ENCODE data around the gene CATSPERZ.
"Not testable (repeated sequence)": the region's sequence is repeated elsewhere in the genome, so short reads cannot be mapped to it uniquely, and the experiment has no call there.

Gene CATSPERZ

DNA sequence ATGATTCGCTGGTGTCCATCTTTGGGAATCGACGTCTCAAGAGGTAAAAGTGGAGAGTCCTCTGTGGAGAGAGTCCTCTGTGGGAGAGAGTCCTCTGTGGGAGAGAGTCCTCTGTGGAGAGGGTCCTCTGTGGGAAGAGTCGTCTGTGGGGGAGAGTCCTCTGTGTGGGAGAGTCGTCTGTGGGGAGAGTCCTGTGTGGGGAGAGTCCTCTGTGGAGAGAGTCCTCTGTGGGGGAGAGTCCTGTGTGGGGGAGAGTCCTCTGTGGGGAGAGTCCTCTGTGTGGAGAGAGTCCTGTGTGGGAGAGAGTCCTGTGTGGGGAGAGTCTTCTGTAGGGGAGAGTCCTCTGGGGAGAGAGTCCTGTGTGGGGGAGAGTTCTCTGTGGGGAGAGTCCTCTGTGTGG, 20.9 kb downstream of the CATSPERZ start:
- DNase-seq: no peak

DNA sequence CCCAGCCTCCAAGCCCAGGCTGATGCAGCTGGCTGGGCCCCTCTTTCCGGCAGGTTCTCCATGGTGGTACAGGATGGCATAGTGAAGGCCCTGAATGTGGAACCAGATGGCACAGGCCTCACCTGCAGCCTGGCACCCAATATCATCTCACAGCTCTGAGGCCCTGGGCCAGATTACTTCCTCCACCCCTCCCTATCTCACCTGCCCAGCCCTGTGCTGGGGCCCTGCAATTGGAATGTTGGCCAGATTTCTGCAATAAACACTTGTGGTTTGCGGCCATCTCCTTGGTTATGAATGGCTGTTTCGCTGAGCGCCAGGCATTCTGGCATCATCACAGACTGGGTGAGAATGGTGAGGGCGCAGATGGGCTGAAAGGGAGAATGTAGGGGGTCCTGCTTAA, 21.4 kb downstream of the CATSPERZ start:
- DNase-seq: no peak

DNA sequence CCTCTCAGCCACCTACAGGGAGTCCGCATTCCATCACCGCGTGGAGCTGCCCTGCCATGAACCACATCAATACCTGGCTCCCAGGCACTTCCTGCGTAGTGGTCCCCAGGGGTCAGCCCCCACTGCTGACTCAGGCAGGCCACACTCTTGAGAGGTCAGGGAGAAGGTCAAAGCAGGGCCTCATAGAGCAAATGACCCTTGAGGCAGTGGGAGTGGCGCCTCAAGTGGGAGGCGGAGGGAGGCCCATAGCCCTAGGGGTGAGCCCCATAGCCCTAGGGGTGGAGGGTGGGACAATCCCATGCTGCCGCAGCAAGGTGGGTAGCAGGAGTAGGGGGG, 22.7 kb downstream of the CATSPERZ start:
- no peak for DNase-seq

DNA sequence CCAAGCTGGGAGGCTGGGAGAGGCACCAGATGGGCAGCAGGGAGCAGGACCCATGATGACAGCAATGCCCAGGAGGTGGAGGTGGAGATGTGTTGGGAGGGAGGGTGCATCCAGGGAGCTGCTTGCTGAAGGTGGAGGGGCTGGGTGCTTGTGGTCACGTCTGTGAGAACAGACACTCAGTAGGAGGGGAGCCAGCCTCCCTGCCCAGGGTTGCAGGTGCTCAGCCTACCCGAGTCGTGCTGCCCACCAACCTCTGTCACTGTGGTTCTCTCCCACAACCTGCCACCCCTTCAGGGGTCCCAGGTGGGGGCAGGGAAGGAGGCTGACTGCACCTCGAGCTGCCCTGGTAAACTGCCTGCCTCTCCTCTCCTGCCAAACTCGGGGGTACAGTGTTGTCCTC, 23.2 kb downstream of the CATSPERZ start:
- no peak for DNase-seq

DNA sequence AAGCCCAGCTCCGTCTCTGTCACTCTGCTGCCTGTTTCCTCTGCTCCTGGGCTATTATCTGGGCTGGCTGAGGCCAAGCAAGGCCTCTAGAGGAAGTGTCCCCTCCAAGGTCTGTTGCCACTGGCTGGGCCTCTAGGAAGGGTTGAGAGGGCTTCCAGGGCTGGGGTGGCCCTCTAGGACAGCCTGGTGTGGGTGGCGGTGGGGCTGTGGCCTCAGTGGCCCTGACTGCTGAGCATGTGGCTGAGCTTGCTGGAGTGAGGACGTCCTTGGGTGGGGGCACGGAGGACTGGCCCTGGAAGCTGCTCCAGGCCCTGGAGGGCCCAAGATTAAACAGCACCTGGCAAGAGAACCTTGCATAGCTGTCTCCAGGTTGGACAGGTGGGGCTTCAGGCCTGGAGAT, 23.8 kb downstream of the CATSPERZ start:
- DNase-seq: not testable (repeated sequence)

DNA sequence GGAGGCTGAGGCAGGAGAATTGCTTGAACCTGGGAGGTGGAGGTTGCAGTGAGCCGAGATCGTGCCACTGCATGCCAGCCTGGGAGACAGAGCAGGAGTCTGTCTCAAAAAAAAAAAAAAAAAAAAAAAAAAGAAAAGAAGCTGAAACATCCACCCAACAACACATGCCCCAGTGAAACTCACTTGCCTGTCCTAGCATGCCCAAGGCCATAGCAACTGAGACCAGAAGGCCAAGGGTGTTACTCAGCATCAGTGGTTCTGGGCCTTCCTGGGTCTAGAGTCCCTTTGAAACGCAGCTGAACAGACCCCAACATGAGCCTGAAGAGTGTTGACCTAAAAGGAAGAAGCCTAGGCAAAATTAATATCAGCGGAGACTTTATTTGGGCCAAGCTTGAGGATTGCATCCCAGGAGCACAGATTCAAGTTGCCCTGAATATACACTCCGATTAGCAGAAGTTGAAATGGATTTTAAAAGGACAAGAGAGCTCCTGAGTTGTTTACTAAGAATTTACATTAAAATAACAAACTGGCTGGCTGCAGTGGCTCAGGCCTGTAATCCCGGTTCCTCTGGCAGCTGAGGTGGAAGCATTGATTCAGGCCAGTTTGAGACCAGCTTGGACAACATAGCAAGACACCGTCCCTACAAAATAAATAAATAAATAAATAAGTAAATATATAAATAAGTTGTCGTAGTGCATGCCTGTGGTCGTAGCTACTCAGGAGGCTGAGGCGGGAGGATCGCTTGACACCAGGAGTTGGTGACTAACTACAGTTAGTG, 24.7 kb downstream of the CATSPERZ start:
- DNase-seq: no peak

DNA sequence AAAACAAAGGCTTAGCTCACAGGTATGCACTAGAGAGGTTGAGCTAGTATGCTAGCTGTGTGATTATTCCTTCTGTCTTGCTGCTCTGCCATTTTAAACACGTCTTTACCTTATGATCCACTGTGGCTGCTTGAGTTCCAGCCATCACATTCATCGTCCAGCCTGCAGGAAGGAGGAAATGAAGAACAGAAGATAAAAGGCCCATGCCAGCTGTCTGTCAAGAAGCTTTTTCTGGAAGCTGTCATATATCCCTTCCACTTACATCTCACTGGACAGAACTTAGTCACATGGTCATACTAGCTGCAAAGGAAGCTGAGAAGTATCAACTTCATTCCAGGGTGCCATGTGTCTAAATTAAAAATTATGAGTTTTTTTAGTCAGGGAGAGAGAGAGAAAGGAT, 27.2 kb downstream of the CATSPERZ start:
- no peak for DNase-seq

DNA sequence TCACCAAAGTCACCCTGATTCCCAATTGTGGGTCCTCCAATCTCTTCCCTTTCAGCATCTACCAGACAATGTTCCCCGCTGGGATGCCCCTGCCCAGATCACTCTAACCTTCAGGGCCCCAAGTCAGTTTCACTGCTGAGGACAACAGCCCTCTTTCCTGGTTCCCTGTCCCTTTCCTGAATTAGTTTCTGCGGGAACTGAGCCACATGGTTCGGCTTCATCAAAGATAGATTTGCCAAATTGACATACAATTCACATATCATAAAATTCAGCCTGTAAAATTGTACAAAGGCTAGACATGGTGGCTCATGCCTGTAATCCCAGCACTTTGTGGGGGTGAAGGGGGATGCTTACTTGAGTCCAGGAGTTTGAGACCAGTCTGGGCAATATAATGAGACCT, 27.8 kb downstream of the CATSPERZ start:
- no peak for DNase-seq

DNA sequence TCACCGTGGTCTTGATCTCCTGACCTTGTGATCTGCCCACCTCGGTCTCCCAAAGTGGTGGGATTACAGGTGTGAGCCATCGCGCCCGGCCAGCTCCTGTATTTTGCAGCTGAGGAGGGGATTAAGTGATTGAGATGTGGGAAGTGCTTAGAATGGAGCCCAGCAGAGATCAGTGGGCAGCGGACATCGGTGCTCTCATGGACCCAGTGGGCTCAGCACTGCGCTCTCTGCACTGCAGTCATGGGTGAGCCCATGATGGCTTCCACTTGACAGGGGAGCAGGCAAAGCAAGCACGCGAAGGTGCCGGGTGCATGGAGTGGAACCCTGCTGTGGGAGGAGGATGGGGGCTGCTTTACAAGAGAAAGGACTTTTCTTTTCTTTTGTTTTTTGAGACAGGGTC, 30.7 kb downstream of the CATSPERZ start:
- no peak for DNase-seq

DNA sequence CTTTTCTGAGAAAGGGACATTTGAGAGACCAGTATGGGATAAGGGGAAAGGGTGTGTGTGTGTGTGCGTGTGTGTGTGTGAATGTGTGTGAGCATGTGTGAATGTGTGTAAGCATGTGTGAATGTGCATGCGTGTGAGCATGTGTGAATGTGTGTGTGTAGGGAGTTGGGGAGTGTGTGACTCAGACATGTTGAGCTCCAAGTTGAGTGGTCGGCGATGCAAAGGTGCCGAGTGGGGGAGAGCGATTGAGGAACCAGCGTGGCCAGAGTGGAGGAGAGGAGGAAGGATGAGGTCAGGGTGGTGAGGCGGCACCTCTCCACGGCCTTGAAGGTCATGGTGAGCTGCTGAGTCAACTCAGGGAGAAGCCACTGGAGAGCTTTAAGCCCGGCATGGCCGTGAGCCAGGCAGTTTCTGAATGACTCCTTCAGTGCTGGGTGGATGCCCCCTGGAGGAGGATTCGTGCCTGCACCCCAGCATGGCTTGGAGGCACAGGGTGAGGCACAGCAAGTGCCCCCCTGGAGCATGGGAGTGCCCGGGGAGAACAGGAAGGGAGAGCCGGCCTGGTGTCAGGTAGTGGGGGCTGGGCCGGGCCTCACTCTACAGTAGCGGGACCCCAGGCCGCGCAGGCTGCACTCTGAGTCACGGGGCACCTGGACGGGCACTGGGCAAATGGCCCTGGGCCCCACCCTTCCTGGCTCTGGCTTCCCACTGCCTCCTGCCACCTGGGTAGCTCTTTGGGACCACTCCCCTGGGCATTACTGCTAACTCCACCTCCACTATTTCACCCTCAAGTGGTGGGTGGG, 31.6 kb downstream of the CATSPERZ start:
- DNase-seq: peak; percentile 22

DNA sequence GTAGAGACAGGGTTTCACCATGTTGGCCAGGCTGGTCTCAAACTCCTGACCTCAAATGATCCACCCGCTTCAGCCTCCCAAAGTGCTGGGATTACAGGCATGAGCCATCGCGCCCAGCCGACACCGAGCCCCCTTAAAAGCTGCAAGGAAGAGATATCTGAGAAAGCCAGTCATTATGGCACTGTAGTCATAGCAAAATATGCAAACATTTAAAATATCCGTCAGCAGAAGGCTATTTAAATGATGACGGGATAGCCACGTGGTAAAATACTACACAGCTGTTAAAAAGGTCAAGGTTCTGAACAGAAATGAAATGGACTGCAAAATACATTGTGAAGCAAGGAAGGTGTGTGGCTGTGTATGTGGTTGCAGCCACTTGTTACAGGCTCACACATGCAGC, 33.4 kb downstream of the CATSPERZ start:
- no peak for DNase-seq

DNA sequence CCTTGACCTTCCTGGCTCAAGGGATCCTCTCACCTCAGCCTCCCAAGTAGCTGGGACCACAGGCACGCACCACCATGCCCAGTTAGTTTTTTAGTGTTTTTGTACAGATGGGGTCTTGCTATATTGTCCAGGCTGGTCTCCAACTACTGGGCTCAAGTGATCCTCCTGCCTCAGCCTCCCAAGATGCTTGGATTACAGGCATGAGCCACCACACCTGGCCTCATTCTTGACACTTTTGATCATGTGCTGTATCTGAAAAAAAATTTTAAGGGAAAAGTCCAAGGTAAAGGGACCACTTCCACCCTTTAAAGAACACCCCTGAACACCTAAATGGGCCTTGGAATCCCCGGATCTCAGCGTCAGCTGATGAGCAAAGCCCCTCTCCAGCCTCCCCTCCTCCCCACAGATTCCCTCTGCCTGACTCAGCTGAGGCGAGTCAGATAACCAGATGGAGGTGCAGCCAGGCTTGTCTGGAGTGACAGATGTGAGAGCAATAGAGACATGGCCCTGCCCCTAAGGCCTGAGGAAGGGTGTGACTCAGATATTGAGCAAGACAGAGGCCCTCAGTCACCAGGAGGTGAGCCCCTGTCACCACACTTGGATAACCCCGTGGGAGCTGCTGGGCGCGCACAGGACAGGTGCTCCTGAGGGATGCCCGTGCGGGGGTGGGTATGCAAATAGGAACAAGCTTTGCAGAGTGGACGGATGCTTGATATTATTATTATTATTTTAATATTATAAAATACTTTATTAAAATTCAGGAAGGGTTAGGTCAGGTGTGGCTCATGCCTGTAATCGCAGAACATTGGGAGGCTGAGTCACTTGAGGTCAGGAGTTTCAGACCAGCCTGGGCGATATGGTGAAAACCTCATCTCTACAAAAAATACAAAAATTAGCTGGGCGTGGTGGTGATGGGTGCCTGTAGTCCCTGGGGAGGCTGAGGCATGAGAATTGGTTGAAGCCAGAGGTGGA, 34.9 kb downstream of the CATSPERZ start:
- DNase-seq: peak; percentile 92

DNA sequence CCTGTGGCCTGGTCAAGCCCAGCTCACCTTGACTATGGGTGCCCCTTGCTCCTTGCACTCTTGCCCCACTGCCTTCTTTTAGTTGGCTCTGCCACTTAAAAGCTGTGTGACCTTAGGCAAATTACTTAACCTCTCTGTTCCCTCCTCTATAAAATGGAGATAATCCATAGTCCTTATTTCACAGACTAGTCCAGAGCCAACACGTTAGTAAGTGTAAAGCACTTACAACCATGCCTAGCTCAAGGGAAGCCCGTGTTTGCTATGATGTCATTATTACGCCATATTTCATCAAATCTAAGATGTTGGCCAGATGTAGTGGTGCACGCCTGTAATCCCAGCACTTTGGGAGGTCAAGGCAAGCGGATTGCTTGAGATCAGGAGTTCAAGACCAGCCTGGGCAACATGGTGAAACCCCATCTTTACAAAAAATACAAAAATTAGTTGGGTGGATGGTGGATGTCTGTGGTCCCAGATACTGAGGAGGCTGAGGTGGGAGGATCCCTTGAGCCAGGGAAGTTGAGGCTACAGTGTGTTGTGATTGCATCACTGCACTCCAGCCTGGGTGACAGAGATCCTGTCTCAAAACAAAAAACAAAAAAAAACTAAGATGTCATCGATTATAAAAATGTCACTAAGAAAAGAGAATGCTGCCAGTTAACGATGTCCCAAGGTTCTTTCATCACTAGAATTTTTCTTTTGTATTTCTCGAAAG, 37.5 kb downstream of the CATSPERZ start:
- DNase-seq: no peak

DNA sequence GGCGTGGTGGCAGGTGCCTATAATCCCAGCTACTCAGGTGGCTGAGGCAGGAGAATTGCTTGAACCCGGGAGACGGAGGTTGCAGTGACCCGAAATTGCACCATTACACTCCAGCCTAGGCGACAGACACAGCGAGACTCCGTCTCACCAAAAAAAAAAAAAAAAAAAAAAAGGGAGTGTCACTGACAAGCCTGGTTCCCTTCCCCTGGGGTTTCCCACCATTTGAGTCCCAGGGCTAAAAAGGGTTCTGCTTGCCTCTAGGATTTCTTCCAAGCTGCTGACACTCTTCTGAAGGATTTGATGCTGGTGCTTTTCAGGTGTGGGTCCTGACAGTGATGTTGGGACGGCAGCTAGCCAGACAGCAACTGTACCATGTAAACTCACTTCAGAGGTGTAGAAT, 38.6 kb downstream of the CATSPERZ start:
- no peak for DNase-seq

DNA sequence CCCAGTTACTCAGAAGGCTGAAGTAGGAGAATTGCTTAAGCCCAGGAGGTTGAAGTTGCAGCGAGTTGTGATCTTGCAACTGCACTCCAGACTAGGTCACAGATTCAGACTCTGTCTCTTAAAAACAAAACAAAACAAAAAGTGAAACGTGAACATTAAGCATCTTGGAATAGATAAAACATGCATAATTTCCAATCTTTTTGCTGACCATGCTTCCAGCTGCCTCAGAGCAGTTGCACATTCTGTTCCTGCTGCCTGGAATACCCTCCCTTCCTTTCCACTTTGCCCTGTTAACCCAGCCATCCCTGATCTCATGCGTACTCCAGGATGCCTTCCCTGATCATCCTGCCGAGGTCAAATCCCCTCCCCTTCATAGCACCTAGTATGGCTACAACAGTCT, 39.1 kb downstream of the CATSPERZ start:
- DNase-seq: no peak

DNA sequence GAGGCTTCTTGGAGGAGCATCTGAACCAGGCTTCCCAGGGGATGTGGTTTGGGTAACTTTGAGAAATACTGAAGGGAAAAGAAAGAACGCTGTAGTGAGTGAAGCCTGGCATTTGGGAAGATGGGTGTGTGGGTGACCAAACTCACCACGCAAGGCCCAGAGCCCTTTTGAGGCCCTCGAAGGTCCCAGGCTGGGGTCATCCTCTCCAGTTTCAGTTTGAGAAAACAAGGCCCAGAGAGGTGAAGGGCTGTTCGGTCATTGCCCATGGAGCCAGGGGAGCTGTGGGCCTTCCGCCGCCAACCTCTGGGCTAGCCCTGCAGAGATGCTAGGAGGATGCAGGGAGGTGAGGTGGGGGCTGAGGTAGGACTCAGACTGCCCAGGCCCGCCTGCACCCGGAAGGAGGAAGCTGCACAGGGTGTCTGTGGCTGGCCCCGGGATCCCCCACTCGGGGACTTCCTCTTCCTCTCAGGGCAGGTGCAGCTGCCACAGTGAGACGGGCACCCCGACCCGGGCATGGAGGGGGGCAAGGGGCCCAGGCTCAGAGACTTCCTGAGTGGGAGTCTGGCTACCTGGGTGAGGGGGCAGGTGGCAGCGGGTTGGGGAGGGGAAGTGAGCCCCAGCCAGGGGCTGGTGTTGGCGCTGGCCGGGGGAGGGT, 39.7 kb downstream of the CATSPERZ start, which contains the start of gene CCDC88B:
Gene CCDC88B (plus strand): TSS at position 451 of the 655 bp plus-strand sequence. CDS start 63 bp downstream, at position 514.
- no peak for DNase-seq

DNA sequence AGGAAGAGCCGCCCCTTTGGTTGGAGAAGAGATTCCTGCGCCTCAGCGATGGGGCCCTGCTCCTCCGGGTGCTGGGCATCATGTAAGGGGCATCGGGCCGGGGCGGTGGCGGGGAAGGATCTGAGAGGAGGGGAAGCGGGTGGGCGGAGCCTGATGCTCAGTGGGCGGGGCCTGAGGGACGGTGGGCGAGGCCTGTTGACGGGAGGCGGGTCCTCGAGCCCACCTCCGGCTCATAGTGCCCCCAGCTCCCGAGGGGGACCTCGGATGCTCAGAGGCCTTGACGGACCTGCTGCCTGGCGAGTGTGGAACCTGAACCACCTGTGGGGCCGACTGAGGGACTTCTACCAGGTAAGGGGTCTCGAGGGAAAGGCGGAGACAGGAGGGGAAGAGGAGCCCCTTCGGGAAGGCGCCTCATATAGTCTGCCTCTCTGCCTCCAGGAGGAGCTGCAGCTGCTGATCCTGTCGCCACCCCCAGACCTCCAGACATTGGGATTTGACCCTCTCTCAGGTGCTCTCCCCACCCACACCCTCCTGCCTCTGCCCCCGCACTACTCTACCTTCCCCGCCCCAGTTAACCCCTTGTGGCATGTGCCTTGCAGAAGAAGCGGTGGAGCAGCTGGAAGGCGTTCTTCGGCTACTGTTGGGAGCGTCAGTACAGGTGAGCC, 40.6 kb downstream of the CATSPERZ start:
- DNase-seq: no peak

DNA sequence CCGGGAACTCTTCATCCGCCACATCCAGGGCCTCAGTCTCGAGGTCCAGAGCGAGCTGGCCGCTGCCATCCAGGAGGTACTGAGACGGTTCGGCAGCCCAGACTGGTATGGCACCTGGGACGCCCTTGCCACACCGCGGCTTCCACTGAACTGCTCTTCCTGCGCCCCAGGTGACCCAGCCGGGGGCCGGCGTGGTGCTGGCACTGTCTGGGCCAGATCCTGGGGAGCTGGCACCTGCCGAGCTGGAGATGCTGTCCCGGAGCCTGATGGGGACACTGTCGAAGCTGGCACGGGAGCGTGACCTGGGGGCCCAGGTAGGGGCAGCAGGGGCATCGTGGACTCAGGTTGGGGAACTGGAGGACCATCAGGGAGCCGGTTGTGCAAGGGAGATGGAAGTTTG, 41.3 kb downstream of the CATSPERZ start:
- DNase-seq: no peak

DNA sequence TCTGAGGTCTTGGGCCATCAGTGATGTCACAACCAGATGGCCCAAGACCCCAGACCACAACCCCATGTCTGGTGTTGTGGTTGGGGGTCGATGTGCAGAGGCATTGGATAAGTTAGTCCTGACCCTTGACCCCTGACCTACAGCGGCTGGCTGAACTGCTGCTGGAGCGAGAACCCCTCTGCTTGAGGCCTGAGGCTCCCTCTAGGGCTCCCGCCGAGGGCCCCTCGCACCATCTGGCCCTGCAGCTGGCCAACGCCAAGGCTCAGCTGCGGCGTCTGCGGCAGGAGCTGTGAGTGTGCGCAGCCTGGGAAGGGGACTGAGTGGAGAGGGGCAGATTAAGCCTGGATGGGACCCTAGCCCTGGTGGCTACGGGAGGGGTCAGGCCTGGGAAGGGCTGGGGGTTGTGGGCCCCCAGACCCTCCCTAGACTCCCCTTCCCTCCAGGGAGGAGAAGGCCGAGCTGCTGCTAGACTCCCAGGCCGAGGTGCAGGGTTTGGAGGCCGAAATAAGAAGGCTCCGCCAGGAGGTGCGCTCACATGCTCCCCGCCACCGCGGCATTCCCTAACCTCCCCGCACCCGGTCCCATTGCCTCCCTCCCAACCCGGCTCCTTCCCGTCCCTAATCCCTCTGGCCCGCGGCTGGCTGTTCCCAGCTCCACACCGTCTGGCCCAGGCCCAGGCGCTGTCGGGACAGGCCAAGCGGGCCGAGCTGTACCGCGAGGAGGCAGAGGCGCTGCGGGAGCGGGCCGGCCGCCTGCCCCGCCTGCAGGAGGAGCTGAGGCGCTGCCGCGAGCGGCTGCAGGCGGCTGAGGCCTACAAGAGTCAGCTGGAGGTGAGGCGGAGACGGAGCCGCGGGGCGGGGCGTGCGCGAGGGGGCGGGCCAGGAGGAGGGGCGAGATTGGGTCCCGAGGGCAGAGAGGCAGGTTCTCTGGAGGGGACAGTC, 42.0 kb downstream of the CATSPERZ start:
- DNase-seq: peak; percentile 67
